ENCODE results near the gene PLEKHS1. TPM values are rescaled to one million over a fixed set of nuclear protein-coding genes. Genes with fewer than 3 reads are reported as not detected.

PLEKHS1 gene
- 0.29 and 0.84 TPM in 2 replicates for total RNA-seq (2014; rRNA removed; shearing (Covaris generic))

- peak; percentile 89 for DNase-seq (ENCODE audit: low read depth)
Measured at GRCh38 chr10:113751181-113751732, at the start of gene PLEKHS1. Gene PLEKHS1 (plus strand): TSS chr10:113751682. CDS start chr10:113755278, 3,596 bp downstream.

DNA sequence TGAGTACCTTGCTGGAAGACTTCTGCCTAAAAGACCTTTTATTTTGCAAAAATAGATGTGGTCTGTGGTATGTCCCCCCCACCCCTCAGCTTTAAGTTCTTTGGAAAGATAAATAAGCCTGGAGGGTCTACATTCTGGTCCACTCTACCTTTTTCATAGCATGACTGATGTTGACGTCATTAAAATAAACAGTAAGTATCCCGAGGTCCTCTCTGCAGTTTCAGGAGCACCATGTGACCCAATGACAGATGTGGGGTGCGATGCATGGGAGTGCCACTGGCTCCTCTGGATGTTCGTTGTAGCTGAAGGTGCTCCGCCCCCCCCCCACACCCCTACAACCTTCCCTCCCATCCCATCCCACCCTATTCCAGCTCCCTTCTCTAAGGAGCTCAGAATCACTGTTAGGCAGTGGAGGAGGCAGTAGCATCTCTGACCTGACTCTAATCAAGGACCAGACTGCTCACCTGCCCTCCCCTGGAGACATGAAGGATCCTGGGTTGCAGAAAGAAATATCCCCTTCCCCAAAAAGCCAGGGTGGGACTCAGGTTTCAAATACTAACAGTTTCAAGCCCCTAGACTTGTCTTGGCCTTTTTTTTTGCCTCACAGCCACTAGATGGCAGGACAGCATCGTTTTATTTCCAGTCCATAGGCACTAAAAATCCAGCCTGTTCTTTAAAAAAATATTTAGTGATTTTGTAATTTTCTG lies 46.7 kb upstream of the PLEKHS1 start:
- peak; percentile 34 for DNase-seq (ENCODE audit: low read depth)

GRCh38 chr10:113705344-113705652 lies 46.2 kb upstream of the PLEKHS1 start:
- no peak for DNase-seq (ENCODE audit: low read depth)

GRCh38 chr10:113706623-113707022 lies 44.9 kb upstream of the PLEKHS1 start:
- DNase-seq (ENCODE audit: low read depth) = no peak

DNA sequence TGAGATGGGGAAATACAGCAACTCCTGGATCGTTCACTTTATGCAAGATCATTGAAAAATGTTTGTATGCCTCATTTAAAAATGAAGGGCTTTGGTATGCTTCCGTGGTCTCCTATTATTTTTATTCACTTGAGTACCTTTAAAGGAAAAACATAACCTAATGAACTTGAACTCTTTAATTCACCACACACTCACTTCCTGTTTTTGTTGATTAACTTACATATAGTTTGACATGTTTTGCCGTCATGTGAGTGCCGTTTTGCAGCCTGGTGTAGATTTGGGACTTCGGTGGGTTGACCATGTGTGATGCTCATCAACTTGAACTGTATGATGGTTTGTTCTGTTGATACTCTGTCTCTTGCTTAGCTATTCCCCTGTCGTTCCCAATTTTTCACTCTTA lies 42.8 kb upstream of the PLEKHS1 start:
- DNase-seq (ENCODE audit: low read depth) = no peak

DNA sequence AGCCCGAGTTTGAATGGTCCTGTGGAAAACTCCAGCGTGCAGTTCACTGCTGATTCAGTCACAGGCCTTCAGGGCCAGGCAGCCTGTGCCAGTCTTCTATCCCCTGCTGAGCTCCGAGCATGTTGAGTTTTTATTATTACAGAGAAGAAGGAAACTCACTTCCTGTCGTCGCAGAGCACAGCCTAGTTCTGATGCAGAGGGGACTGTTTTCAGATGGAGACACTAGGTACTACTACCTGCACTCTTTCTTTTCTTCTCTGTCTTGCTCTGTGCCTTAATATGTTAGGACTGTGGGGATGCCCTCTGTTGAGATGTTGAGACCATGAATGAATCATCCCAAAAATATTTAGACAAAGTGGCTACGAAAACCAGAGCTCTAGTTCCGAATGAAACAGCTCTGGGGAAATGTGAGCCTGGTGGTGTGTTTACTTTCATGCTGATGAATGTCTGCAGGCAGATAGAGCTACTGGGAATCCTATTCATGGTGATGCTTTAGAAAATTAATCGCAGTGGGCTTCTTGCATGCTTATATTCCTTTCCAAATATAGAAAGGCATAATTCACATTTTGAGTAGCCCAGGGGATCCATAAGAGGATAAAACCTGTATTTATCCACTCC lies 42.2 kb upstream of the PLEKHS1 start:
- peak; percentile 80 for DNase-seq (ENCODE audit: low read depth)

- DNase-seq (ENCODE audit: low read depth) = no peak
Measured at GRCh38 chr10:113711142-113711541, 40.3 kb upstream of the PLEKHS1 start.

DNA sequence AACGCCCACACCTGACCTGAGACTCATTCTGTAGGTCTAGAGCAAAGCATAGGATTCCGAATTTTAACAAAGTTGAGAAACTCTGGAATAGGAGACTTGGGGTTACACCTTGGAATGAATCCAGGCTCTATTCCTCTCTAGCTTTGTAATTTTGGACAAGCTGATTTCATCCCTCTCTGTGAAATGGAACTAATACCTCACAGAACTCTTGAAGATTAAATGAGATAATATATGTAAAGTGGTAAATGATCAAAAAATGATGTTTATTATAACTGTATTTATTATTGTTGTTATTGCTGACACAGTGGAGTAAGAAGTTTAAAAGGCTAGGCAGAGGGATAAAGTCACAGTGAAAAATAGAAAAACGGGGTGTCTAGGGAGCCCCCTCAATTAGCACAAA lies 39.5 kb upstream of the PLEKHS1 start:
- no peak for DNase-seq (ENCODE audit: low read depth)

DNA sequence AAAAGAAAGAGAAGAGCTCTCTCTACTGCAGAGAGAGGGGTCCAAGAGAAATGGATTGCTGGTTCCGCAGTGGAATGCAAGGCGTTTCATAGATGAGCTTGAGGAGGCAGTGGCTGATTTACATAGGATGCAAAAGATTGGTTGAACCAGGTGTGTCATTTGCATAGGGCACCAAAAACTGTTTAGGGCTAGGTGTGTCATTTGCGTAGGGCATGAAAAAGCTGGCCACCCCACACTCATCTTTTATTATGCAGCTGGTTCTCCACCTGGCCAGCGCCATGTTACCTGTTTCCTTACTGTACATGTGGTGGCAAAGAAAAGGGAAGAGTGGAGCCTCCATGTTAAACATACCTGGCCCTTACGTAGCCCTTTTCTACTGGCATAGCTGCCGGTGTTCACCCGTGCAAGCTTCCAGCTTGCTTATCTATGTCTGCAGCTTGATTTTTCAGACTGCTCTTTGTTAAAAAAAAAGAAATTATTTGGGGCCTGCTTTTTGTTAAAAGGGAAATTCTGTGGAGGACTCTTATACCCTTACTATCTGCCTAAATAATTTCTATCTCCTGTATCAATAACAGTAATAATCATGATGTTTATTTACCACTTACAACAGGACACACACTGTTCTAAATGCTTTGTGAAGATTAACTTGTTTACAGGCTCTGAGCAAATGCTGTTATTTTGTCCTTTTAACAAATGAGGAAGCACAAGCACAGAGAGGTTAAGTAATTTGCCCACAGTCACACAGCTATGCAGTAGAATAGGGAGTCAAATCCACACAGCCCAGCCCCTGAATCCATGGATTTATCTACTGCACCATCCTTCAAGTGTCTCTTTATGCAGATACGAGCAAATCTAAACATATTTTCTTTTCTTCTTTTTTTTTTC lies 38.5 kb upstream of the PLEKHS1 start:
- DNase-seq (ENCODE audit: low read depth) = no peak

- DNase-seq (ENCODE audit: low read depth) = no peak
Measured at GRCh38 chr10:113713640-113713982, 37.9 kb upstream of the PLEKHS1 start.

DNA sequence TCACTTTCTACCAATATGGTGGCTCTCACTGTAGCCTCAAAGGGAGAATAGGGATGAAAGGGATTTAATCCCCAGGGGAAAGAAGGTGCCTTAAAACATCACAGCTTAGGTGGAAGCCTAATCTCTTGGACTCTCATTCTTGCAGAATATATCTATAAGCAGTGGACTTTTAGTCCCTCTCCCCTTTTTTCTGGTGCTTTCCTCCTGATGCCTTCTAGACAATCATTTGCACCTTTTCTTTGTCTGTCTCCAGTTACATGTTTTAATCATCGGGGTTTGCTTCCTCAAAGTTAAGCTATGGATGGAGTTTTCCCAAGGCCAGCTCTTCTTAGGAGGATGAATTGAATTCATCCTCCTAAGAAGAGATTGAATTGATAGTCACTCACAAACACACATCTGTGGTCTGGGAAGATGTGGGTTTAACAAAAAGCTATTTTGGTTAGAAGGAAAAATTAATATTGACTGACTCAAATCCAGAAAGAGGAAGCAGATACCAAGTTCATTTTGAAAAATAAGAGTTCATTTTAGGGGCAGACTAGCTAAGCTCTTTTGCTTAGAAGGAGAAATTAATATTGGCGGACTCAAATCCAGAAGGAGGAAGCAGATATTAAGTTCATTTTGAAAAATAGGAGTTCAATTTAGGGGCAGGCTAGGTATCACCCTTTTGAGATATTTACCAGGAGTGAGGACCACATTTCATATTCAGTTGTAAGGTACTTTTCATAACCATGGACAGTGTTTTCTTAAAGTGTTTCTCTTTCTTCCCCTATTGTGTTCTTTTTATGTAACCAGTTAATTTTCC lies 35.2 kb upstream of the PLEKHS1 start:
- DNase-seq (ENCODE audit: low read depth) = no peak

GRCh38 chr10:113718969-113719822 lies 32.3 kb upstream of the PLEKHS1 start:
- DNase-seq (ENCODE audit: low read depth) = no peak

- DNase-seq (ENCODE audit: low read depth) = no peak
Measured at GRCh38 chr10:113720386-113720785, 31.1 kb upstream of the PLEKHS1 start.

DNA sequence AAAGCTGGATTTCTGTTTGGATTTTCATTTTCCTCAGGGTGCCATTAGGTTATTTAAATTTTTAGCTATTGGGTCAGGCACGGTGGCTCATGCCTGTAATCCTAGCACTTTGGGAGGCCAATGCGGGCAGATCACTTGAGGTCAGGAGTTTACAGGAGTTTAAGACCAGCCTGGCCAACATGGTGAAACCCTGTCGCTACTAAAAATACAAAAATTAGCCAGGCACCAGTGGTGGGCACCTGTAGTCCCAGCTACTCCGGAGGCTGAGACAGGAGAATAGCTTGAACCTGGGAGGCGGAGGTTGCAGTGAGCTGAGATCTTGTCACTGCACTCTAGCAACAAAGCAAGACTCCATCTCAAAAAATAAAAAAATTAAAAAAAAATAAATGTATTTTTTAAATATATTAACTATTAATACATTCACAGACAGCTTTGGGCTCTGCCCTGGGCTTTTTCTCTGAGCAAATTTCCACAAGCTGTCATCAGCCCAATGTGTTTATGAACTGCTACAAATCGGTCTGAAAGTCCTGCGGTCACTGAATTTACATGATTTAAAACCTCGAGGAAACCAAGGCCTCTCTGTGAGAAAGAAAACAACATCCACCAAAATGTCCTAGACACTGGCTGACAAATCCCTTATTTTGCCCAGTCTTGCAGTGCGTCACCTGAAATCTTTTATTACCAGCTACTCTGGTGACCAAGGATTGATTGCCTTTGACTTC lies 19.2 kb upstream of the PLEKHS1 start:
- no peak for DNase-seq (ENCODE audit: low read depth)

- DNase-seq (ENCODE audit: low read depth) = no peak
Measured at GRCh38 chr10:113732966-113733365, 18.5 kb upstream of the PLEKHS1 start.

DNA sequence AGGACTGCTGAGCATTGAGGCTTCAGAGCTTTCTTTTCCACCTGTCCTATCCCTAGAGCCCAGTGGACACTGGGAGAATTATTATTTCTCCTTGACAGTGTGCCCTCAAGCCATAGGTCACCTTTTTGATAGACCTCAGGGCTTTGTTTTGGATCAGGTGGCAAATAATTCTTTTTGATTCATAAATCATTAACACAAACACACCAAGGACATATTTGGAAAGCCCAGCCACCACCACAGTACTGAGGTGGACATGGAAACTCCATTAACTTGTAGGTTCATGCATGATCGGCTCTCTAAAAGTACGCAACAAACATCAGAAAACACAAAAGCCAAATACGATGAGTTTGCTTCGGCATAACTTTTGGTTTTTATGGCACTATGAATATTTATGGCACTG lies 17.8 kb upstream of the PLEKHS1 start:
- DNase-seq (ENCODE audit: low read depth) = no peak

- DNase-seq (ENCODE audit: low read depth) = peak; percentile 9
Measured at GRCh38 chr10:113735913-113736312, 15.6 kb upstream of the PLEKHS1 start.

DNA sequence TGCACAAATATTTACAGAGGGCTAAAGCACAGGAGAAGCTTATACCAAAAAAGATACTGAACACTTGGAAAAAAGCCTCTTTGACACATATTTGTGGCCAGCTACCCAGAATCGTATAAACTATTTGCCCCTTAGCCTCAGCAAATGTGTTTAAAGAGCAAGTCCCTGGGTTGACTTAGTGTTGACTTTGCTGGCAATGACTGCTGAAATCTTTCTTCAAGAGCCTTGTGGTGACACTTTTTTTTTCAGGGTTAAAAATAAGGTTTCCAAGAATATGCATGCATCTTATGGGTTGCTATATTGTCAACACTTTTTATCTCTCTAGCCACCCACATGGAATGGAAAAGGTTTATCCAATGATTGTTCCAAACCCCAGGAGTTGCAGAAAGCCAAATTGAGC lies 14.9 kb upstream of the PLEKHS1 start:
- peak; percentile 19 for DNase-seq (ENCODE audit: low read depth)

DNA sequence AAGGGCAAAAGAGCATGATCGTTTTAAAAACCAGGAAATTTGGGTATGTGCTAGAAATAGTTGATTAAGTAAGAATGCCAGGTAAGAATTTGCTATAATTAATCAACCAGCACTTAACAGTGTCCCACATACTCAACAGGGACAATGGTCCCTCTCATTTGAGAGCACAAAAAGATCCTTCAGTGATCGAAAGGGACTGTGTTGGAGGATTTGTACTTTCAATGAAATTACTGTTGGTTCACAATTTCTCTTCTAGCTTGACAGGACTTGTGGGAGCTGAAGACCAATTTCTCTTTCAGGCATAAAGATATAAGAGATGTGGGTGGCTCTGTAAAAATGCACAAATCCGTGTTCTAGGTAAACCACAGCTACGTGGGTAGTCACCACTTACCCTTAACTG lies 12.5 kb upstream of the PLEKHS1 start:
- DNase-seq (ENCODE audit: low read depth) = peak; percentile 28

DNA sequence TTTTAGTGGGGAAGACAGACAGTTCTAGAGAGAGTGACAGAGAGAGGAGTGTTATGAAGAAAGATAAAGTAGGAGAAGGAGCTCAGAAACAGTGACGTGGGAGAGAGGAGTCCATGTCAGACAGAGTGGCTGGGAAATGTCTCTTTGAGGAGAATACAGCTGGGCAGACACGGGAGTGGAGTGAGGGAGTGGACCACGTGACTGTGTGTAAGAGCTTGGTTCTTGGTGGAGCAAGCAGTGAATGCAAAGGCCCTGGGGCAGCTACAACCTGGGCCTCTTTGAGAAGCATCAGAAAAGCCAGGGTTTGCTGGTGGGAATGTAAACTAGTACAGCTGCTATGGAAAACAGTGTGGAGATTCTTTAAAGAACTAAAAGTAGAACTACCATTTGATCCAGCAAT lies 11.9 kb upstream of the PLEKHS1 start:
- DNase-seq (ENCODE audit: low read depth) = peak; percentile 19
